ENCODE data around the gene HMGA1.

Gene HMGA1

GRCh38 chr6:34236443-34237315, at the start of gene HMGA1:
Gene HMGA1 (plus strand): TSS chr6:34236873. CDS start chr6:34240781, 3,908 bp downstream.
- peak in 12 of 14 donors; percentile 51 to 85 (median 77) for DNase-seq

GRCh38 chr6:34189806-34190503, 46.7 kb upstream of the HMGA1 start:
- no peak for DNase-seq

DNA sequence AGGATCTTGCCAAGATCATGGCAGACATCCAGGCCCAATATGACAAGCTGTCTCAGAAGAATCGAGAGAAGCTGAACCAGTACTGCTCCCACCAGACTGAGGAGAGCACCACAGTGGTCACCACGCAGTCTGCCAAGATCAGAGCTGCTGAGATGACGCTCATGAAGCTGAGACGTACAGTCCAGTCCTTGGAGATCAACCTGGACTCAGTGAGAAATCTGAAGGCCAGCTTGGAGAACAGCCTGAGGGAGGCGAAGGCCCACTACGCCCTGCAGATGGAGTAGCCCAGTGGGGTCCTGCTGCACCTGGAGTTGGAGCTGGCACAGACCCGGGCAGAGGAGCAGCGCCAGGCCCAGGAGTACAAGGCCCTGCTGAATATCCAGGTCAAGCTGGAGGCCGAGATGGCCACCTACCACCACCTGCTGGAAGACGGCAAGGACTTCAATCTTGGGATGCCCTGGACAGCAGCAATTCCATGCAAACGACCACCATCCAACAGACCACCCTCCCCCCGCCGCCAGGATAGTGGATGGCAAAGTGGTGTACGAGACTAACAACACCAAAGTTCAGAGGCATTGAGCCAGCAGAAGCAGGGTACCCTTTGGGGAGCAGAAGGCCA, 46.1 kb upstream of the HMGA1 start:
- peak in 1 of 14 donors; percentile 9 for DNase-seq

GRCh38 chr6:34194772-34195171, 41.9 kb upstream of the HMGA1 start:
- no peak for DNase-seq

DNA sequence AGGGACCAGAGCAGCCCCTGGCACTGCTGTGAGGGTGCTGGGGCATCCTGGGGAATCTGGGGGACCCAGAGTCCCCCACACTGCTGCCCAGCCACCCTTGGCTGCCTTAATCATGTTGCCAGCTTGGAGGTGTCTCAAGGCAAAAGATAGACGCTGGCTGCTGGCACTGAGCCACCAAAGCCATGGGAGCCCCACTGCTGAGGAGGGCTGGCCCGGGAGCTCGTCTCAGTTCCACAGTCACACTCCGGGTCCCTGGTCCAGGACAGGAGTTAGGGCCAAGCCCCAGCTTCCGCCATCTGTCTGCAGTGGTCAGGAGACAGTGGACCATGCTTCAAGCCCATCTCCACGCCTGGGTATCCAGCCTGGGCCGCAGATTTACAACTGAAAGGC, 41.0 kb upstream of the HMGA1 start:
- DNase-seq, result no peak

- peak in 13 of 14 donors; percentile 22 to 87 (median 66) for DNase-seq
Measured at GRCh38 chr6:34196116-34196832, 40.4 kb upstream of the HMGA1 start.

DNA sequence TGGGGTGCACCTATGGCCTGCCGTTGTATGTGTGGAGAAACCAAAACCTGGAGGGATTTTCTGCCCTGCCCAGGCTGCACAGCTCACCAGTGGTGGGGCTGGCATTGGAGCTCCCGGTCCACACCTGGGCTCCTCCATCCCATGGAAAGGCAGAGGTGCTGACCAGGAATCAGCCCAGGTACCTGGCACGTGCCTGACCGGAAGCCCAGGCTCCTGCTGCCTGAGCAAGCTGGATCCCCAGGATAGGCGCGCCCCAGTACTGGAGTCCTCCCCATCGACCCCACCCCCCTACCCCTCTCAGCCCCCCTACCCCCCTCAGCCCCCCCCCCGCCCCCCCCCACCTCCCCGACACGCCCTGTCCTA, 39.9 kb upstream of the HMGA1 start:
- DNase-seq, result no peak

DNA sequence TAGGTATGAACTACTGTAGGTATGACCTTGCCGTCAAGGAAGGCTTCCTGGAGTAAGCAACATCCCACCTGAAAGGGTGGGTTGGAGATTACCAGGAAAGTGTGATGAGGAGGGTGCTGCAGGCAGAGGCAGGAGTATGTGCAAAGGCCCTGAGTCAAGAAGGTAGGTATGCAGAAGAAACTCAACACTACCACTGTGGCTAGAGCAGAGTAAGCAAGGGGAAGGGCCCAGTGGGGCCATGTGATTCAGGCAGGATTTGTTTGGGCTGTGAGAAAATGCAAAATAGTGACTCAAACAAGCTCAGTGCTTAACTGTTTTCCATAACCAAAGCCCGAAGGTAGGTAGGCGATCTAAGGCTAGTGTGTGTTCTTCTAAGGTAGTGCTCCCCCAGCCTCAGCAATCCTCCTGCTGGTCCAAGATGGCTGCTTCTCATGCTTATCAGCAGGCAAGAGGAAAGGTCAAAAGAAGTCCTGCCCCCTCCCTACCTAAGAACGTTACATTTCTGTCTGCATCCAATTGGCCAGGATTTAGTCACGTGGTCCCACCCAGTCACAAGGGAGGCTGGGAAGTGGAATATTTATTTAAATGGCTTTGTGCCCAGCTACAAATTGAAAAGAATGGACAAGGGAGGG, 36.2 kb upstream of the HMGA1 start:
- no peak for DNase-seq

- no peak for DNase-seq
Measured at GRCh38 chr6:34201455-34202107, 35.1 kb upstream of the HMGA1 start.

GRCh38 chr6:34202329-34203201, 34.1 kb upstream of the HMGA1 start:
- DNase-seq, result no peak

- no peak for DNase-seq
Measured at GRCh38 chr6:34204693-34205092, 32.0 kb upstream of the HMGA1 start.

GRCh38 chr6:34205466-34205865, 31.2 kb upstream of the HMGA1 start:
- no peak for DNase-seq

- no peak for DNase-seq
Measured at GRCh38 chr6:34205916-34206315, 30.8 kb upstream of the HMGA1 start.

GRCh38 chr6:34206726-34207125, 29.9 kb upstream of the HMGA1 start:
- DNase-seq, result no peak

DNA sequence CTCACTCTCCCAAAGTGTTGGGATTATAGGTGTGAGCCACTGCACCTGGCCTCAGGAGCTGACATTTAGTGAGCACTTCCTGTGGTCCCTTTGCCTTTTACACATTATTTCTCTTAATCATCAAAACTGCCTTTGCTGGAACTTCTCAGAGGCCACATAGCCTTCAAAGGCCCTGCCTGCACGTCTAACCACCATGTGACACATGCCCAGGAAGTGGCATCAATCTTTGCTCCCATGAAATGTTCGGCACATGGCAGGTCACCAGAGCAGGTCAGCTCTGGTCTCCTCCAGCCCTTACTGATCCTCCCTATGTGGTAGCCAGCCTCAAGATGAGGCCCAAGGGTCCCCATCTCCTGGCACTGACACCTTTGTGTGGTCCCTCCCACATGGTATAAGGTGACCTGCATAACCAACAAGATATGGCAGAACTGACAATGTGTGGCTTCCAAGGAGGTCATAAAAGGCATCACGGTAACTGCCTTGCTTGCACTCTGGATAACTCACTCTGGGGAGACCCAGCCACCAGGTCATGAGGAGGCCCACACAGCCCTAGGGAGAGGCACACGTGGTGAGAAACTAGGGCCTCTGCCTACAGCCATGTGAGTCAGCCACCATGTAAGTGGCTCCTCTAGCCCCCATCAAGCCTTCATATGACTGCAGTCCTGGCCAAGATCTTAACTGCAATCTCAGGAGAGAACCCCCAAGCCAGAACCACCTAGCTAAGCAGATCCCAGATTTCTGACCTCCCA, 28.8 kb upstream of the HMGA1 start:
- no peak for DNase-seq

DNA sequence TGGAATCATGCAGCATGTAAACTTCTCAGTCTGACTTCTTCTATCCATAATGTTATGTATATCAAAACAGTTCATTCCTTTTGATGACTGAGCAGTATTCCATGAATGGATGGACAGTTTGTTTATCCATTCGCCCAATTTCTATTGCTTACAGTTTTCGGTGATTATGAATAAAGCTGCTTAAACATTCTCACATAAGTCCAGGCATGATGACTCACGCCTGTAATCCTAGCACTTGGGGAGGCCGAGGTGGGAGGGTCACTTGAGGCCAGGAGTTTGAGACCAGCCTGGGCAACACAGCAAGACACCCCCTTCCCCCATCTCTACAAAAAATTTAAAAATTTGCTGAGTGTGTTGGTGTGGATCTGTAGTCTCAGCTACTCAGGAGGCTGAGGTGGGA, 22.9 kb upstream of the HMGA1 start:
- DNase-seq, result no peak

- no peak for DNase-seq
Measured at GRCh38 chr6:34218691-34219090, 18.0 kb upstream of the HMGA1 start.

DNA sequence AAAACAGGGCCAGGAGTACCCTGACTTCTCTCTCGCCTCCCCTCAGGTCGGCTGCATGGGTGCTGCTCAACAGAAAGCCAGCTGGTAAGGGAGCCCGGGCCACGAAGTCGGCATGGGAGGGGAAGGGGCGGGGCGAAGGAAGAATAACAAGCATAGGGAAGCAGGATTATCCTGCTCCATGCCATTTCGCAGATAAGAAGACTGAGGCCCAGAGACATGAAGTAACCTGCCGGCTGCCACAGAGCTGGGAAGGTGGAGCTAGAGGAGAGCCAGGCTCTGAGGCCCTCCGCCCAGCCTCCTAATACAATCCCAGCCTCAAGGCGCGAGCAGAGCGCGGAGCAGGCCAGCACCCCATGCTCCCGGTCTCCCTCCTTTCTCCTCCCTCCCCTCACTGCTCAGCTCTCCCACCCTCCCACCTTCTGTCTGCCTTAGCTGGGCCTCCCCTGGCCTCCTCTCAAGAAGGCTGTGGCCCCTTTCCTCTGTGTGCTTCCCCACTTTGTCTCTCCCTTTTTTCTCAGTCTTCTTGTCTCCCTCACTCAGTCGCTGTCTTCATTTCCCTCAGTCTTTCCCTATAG, 13.2 kb upstream of the HMGA1 start:
- no peak for DNase-seq
